ENCODE data around the gene TPCN1.
A peak's percentile ranks its signal among the peaks of the same experiment; 100 is the strongest.

Gene TPCN1

DNA sequence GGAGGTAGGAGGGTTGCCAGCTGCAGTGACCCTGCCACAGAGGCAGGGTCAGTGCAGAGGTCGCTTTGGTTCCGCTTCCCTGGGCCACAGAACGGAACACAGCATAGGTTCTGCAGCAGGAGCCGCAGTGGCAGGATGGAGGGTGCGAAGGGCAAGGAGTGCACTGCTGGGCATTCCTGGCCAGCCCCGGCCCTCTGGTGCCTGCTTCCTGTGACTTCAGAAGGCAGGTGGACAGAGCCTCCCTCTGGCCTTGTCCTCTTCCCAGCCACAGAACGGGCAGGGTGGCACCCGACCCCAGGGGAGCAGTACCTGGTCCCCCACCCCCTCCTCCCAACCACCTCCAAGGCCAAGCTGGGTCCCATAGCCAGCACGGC lies 75.9 kb downstream of the TPCN1 start:
- Mint-ChIP-seq H3K27ac (ENCODE audit: low read depth) (no peak overlapping the region), H3K4me3 (no peak overlapping the region), H3K9me3 (no peaks in the 10 kb centered on the region), H3K27me3 (no peaks in the 10 kb centered on the region), H3K36me3 (ENCODE audit: insufficient read depth) (peaks cover 9% of the 10 kb centered on the region), H3K4me1 (no peaks in the 10 kb centered on the region)
- ATAC-seq (replicated peaks; ENCODE audit: extremely low read depth, poor library complexity, severe bottlenecking) (no peak), DNase-seq (ENCODE audit: low spot score in 2 of 2) (no peak)

DNA sequence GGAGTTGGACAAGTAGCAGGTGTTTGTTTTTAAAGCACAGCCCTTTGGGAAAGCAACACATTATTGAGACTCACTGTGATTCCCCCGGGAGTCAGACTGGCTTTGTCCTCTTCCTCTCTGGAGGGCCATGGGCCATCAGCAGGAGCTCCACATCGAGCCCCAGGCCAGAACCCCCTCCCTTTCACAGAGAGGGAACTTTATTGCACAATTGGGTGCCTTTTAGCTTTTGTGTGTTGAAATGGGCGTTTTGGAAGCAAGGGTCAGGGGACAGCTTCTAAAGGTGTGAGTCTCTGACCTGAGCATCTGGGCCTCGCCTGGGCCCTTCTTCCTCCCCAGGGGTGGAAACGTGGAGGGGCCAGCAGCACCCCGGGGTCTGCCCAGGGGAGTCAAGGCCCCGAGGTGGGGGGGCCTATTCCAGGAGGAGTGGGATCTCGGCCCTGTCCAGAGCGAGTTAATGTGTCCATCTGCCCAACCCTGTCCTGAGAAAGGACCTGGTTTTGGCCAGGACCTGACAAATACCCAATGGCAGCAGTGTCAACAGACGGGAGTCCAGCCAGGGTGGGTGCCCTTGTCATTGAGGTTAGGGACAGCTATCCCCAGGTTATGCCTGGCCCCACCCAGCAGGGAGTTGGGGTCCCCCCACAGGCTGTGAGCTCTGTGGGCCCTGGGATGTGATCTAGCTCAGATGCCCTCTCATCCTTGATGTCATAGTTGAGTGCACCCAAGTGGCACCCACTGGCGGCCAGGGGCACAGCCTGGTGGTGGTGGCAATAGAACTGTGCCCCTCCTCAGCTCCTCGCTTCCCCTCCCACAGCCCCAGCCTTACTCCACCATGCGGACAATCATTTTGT lies 76.6 kb downstream of the TPCN1 start:
- H3K4me1 Mint-ChIP-seq = no peaks in the 10 kb centered on the region
- ATAC-seq (replicated peaks; ENCODE audit: extremely low read depth, poor library complexity, severe bottlenecking) (no peak), DNase-seq (ENCODE audit: low spot score in 2 of 2) (no peak)
- no peak overlapping the region for H3K4me3 Mint-ChIP-seq
- H3K27me3 Mint-ChIP-seq = no peaks in the 10 kb centered on the region
- H3K36me3 Mint-ChIP-seq (ENCODE audit: insufficient read depth) = peaks cover 13% of the 10 kb centered on the region
- H3K27ac Mint-ChIP-seq (ENCODE audit: low read depth) = no peak overlapping the region
- no peaks in the 10 kb centered on the region for H3K9me3 Mint-ChIP-seq

DNA sequence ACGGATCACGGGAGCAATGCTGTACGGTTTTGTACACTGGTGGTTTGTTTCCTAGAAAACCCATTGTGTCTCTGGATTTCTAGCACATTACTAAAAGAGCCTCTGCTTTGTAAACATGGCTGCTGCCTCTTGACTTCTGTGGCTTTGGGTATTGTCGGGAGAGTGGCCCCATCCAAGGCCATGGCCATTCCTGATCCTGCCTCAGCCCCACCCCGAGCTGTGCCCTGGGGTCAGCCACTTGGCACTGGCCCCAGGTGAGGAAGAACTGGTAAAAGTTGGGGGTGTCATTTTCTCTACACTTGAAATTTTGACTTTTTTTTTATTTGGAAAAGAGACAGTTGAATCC lies 77.2 kb downstream of the TPCN1 start:
- H3K27me3 Mint-ChIP-seq = no peaks in the 10 kb centered on the region
- H3K27ac Mint-ChIP-seq (ENCODE audit: low read depth) = no peak overlapping the region
- H3K9me3 Mint-ChIP-seq = no peaks in the 10 kb centered on the region
- no peak for ATAC-seq (replicated peaks; ENCODE audit: extremely low read depth, poor library complexity, severe bottlenecking)
- H3K4me1 Mint-ChIP-seq = no peaks in the 10 kb centered on the region
- H3K4me3 Mint-ChIP-seq = no peak overlapping the region
- H3K36me3 Mint-ChIP-seq (ENCODE audit: insufficient read depth) = peaks cover 13% of the 10 kb centered on the region
- no peak for DNase-seq (ENCODE audit: low spot score in 2 of 2)

DNA sequence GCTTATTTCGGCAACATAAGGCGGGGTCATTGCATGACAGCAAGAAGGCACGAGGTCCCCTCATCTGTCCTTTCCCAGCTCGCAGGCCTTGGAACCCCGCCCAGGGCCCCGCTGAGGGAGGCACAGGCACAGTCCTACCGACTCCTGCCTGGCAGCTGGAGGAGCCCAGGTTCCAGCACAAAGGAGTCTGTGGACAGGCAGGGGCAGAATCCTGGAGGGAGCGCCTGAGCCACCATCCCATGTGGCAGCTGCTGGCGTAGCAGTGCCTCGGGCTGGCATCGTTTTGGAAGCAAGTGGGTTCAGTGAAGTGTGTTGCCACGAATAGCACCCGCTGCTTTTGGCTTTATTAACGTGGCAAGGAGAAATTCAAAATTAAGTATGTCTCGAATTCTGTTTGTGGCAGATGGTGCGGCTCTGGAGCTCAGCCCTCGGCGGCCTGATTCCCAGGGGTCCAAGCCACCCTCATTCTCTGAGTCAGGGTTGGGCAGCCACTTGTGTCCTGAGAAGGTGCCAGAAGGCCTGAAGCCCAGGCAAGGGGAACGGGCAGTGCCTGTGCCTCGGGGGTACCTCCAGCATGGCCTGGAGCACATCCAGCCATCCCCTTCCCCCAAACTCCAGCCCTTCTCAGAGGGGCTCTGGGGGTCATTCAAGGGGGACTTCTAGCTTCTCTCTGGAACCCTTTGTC lies 77.7 kb downstream of the TPCN1 start:
- H3K27me3 Mint-ChIP-seq = no peaks in the 10 kb centered on the region
- H3K4me3 Mint-ChIP-seq = no peak overlapping the region
- no peak for ATAC-seq (replicated peaks; ENCODE audit: extremely low read depth, poor library complexity, severe bottlenecking)
- no peaks in the 10 kb centered on the region for H3K9me3 Mint-ChIP-seq
- no peaks in the 10 kb centered on the region for H3K4me1 Mint-ChIP-seq
- no peak for DNase-seq (ENCODE audit: low spot score in 2 of 2)
- peaks cover 13% of the 10 kb centered on the region for H3K36me3 Mint-ChIP-seq (ENCODE audit: insufficient read depth)
- H3K27ac Mint-ChIP-seq (ENCODE audit: low read depth) = no peak overlapping the region

DNA sequence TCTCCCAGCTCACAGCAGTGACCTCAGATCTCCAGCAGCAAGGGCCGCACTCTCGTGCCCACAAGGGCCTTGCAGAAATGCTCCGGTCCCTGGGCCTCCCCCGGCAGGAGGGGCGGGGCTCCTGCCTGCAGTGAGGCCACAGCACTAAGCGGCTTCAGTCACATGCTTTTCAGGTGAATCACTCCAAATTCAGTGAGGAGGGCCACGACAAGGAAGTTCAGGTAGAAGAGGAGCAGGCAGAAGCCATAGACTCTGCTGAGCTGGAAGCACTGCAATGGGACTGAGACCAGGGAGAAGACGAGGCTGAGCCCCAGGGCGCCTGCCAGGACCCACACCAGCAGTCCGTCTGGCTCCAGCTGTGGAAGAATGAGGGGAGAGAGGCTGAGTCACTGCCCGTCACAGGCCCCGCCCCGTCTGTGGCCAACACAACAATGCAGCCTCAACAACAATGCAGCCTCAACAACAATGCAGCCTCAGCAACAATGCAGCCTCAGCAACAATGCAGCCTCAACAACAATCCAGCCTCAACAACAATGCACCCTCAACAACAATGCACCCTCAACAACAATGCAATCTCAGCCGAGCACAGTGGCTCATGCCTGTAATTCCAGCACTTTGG lies 78.5 kb downstream of the TPCN1 start:
- H3K4me3 Mint-ChIP-seq = no peak overlapping the region
- H3K36me3 Mint-ChIP-seq (ENCODE audit: insufficient read depth) = peaks cover 11% of the 10 kb centered on the region
- ATAC-seq (replicated peaks; ENCODE audit: extremely low read depth, poor library complexity, severe bottlenecking) (no peak), DNase-seq (ENCODE audit: low spot score in 2 of 2) (no peak)
- peak overlapping the region; percentile 67 for H3K27ac Mint-ChIP-seq (ENCODE audit: low read depth)
- H3K9me3 Mint-ChIP-seq = no peaks in the 10 kb centered on the region
- no peaks in the 10 kb centered on the region for H3K4me1 Mint-ChIP-seq
- H3K27me3 Mint-ChIP-seq = no peaks in the 10 kb centered on the region

- Mint-ChIP-seq H3K9me3 (no peaks in the 10 kb centered on the region), H3K27ac (ENCODE audit: low read depth) (no peak overlapping the region), H3K36me3 (ENCODE audit: insufficient read depth) (peaks cover 20% of the 10 kb centered on the region), H3K4me3 (no peak overlapping the region), H3K4me1 (no peaks in the 10 kb centered on the region), H3K27me3 (no peaks in the 10 kb centered on the region)
- DNase-seq (ENCODE audit: low spot score in 2 of 2) (no peak), ATAC-seq (replicated peaks; ENCODE audit: extremely low read depth, poor library complexity, severe bottlenecking) (no peak)
These were observed 80.5 kb downstream of the TPCN1 start for GRCh38 chr12:113301811-113302210.

GRCh38 chr12:113302466-113302865 lies 81.2 kb downstream of the TPCN1 start:
- H3K36me3 Mint-ChIP-seq (ENCODE audit: insufficient read depth) = peaks cover 24% of the 10 kb centered on the region
- no peak overlapping the region for H3K27ac Mint-ChIP-seq (ENCODE audit: low read depth)
- ATAC-seq (replicated peaks; ENCODE audit: extremely low read depth, poor library complexity, severe bottlenecking) = no peak
- H3K9me3 Mint-ChIP-seq = no peaks in the 10 kb centered on the region
- no peak overlapping the region for H3K4me3 Mint-ChIP-seq
- H3K27me3 Mint-ChIP-seq = no peaks in the 10 kb centered on the region
- no peak for DNase-seq (ENCODE audit: low spot score in 2 of 2)
- H3K4me1 Mint-ChIP-seq = no peaks in the 10 kb centered on the region

DNA sequence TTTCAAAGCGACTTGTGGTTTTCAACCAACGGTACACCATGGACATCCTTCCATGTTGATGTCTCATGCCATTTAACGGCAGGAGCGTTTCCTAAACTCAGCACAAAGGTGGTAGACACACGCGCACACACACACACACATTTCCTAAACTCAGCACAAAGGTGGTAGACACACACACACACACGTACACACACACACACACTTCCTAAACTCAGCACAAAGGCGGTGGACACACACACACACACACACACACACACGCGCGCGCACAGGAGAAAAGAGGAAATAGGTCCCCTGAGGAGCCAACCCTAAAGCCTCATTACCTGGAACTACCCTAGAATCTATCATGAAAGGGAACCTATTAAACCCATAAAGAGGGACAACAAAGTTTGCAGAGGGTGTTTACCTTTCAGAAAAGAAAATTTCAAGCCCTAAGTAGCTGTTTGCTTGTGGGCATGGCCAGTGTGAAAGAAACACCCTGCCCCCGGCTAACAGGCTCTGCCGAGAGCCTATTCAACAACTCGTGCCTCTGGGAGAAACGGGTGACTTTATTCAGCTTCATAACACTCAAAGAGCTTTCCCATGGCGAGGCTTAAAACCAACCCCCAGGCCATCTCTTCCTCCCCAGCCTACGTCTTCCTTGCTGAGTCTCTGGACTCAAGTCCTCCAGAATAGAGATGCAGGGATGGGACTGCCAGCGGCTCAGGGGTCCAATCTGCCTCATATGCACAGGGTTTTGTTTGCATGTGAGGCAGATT lies 81.8 kb downstream of the TPCN1 start:
- Mint-ChIP-seq H3K4me1 (no peaks in the 10 kb centered on the region), H3K27me3 (no peaks in the 10 kb centered on the region), H3K9me3 (no peaks in the 10 kb centered on the region), H3K36me3 (ENCODE audit: insufficient read depth) (peaks cover 25% of the 10 kb centered on the region), H3K4me3 (no peak overlapping the region), H3K27ac (ENCODE audit: low read depth) (no peak overlapping the region)
- no peak for ATAC-seq (replicated peaks; ENCODE audit: extremely low read depth, poor library complexity, severe bottlenecking)
- no peak for DNase-seq (ENCODE audit: low spot score in 2 of 2)

GRCh38 chr12:113305281-113305856 lies 84.1 kb downstream of the TPCN1 start:
- H3K27ac Mint-ChIP-seq (ENCODE audit: low read depth) = no peak overlapping the region
- DNase-seq (ENCODE audit: low spot score in 2 of 2) (no peak), ATAC-seq (replicated peaks; ENCODE audit: extremely low read depth, poor library complexity, severe bottlenecking) (no peak)
- no peaks in the 10 kb centered on the region for H3K27me3 Mint-ChIP-seq
- no peaks in the 10 kb centered on the region for H3K4me1 Mint-ChIP-seq
- H3K4me3 Mint-ChIP-seq = no peak overlapping the region
- H3K36me3 Mint-ChIP-seq (ENCODE audit: insufficient read depth) = peaks cover 31% of the 10 kb centered on the region
- no peaks in the 10 kb centered on the region for H3K9me3 Mint-ChIP-seq

GRCh38 chr12:113306382-113306781 lies 85.1 kb downstream of the TPCN1 start:
- Mint-ChIP-seq H3K36me3 (ENCODE audit: insufficient read depth) (peaks cover 31% of the 10 kb centered on the region), H3K27me3 (no peaks in the 10 kb centered on the region), H3K4me3 (no peak overlapping the region), H3K4me1 (no peaks in the 10 kb centered on the region), H3K9me3 (no peaks in the 10 kb centered on the region), H3K27ac (ENCODE audit: low read depth) (no peak overlapping the region)
- ATAC-seq (replicated peaks; ENCODE audit: extremely low read depth, poor library complexity, severe bottlenecking) = no peak
- DNase-seq (ENCODE audit: low spot score in 2 of 2) = no peak

DNA sequence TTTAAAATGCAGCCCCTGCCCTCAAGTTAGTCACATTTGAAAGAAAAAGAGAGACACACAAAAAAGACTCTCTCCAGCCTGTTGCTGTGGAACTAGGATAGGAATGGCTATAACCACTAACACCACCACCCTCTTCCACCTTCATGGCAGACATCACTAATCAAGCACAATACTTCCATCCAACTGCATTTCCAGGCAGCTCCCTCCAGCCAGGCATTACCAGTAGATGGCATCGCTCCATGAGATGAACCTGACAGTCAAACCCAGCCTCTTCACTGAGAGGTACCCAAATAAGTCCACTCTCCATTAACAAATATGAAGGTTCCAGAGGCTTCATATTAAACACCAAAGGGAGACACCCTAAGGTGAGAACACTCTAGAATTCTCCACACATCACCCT lies 89.2 kb downstream of the TPCN1 start:
- H3K4me1 Mint-ChIP-seq = no peaks in the 10 kb centered on the region
- H3K4me3 Mint-ChIP-seq = no peak overlapping the region
- DNase-seq (ENCODE audit: low spot score in 2 of 2) (no peak), ATAC-seq (replicated peaks; ENCODE audit: extremely low read depth, poor library complexity, severe bottlenecking) (no peak)
- peaks cover 24% of the 10 kb centered on the region for H3K36me3 Mint-ChIP-seq (ENCODE audit: insufficient read depth)
- no peak overlapping the region for H3K27ac Mint-ChIP-seq (ENCODE audit: low read depth)
- H3K9me3 Mint-ChIP-seq = no peaks in the 10 kb centered on the region
- no peaks in the 10 kb centered on the region for H3K27me3 Mint-ChIP-seq

DNA sequence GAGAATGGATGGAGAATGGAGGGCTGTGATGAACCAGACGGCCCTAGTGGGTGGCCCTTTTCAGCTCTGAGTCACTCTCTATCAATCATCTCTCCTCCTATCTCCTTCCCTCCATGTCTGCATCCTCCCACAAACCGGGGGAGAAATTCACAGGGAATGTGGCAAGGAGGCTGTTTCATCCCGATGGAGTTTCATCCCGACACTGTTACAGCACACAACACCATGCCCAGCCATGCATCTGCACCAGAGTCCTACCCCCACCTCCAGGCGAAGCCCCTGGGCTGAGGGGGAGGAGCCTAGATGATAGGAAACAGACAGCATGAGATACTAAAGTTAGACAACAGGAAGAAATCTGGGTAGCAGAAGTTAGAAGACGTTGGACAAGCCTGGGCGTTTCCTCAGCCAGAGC lies 92.9 kb downstream of the TPCN1 start:
- Mint-ChIP-seq H3K36me3 (ENCODE audit: insufficient read depth) (peaks cover 22% of the 10 kb centered on the region), H3K27me3 (no peaks in the 10 kb centered on the region), H3K4me3 (no peak overlapping the region), H3K27ac (ENCODE audit: low read depth) (no peak overlapping the region), H3K9me3 (no peaks in the 10 kb centered on the region), H3K4me1 (no peaks in the 10 kb centered on the region)
- ATAC-seq (replicated peaks; ENCODE audit: extremely low read depth, poor library complexity, severe bottlenecking) (no peak), DNase-seq (ENCODE audit: low spot score in 2 of 2) (no peak)

Data from central memory CD8-positive, alpha-beta T cell (primary cell).